Naive B cell (primary cell): ENCODE measurements around the gene WWTR1. TPM values are rescaled to one million over a fixed set of nuclear protein-coding genes. Genes with fewer than 3 reads are reported as not detected.

Source experiments
- ATAC-seq, 2 donors: fragments of 150-1000 bp; cut with Tn5 transposase; 2 replicates each; pipeline ENCODE4 v1.10.0; 2021; ENCODE audit warnings: low read depth in 2 of 2, mild to moderate bottlenecking in 2 of 2, moderate library complexity in 2 of 2
- DNase-seq: peaks from one replicate; pipeline ENCODE4 v3.0.0; 2022
- H3K27ac Mint-ChIP-seq, 6 donors: one replicate each; pipeline ENCODE4 v1.8.0; 2020 to 2022; ENCODE audit warnings: mild to moderate bottlenecking in 6 of 6, mixed read lengths in 6 of 6, moderate library complexity in 5 of 6, inconsistent platforms in 2 of 6
- H3K27me3 Mint-ChIP-seq, 3 donors: one replicate each; pipeline ENCODE4 v1.8.0; 2021 to 2022; ENCODE audit warnings: mixed read lengths in 3 of 3, mild to moderate bottlenecking in 1 of 3
- H3K36me3 Mint-ChIP-seq, 2 donors: one replicate each; pipeline ENCODE4 v1.8.0; 2020 to 2022; ENCODE audit warnings: mixed read lengths in 2 of 2, inconsistent platforms in 1 of 2, mild to moderate bottlenecking in 1 of 2
- H3K4me1 Mint-ChIP-seq, 3 donors: one replicate each; pipeline ENCODE4 v1.8.0; 2020 to 2022; ENCODE audit warnings: mixed read lengths in 3 of 3, inconsistent platforms in 1 of 3, mild to moderate bottlenecking in 1 of 3, moderate library complexity in 1 of 3
- H3K4me3 Mint-ChIP-seq, 8 donors: one replicate each; pipeline ENCODE4 v1.8.0; 2020 to 2022; ENCODE audit warnings: mild to moderate bottlenecking in 8 of 8, mixed read lengths in 8 of 8, moderate library complexity in 8 of 8, inconsistent platforms in 2 of 8
- H3K9me3 Mint-ChIP-seq, 7 donors: one replicate each; pipeline ENCODE4 v1.8.0; 2020 to 2022; ENCODE audit warnings: mixed read lengths in 7 of 7, mild to moderate bottlenecking in 5 of 7, inconsistent platforms in 2 of 7, moderate library complexity in 1 of 7
- polyA plus RNA-seq, 6 donors: library from polyadenylated mRNA; unstranded; fragments of 300-500 nt; fragmentation: Illumina TruSeq; gene quantifications; one replicate each; pipeline ENCODE4 v1.2.3, GENCODE V29; 2021; ENCODE audit warnings: low read depth in 6 of 6

Gene WWTR1
- polyA plus RNA-seq, 6 donors from 2014 or later, result 0.61 TPM; not detected in 5

GRCh38 chr3:149647812-149648211, 10.0 kb downstream of the WWTR1 start:
- no peak overlapping the region for H3K27ac Mint-ChIP-seq
- no peak for DNase-seq
- no peaks in the 10 kb centered on the region for H3K36me3 Mint-ChIP-seq
- H3K4me3 Mint-ChIP-seq, result no peak overlapping the region
- no peaks in the 10 kb centered on the region for H3K9me3 Mint-ChIP-seq
- no peaks in the 10 kb centered on the region for H3K4me1 Mint-ChIP-seq
- ATAC-seq, result no peak
- peaks cover 20 to 26% (median 25%) of the 10 kb centered on the region in 3 donors for H3K27me3 Mint-ChIP-seq

GRCh38 chr3:149647285-149647684, 10.5 kb downstream of the WWTR1 start:
- DNase-seq, result no peak
- peaks cover 20 to 26% (median 25%) of the 10 kb centered on the region in 3 donors for H3K27me3 Mint-ChIP-seq
- H3K9me3 Mint-ChIP-seq, result no peaks in the 10 kb centered on the region
- no peak overlapping the region for H3K4me3 Mint-ChIP-seq
- no peak for ATAC-seq
- H3K27ac Mint-ChIP-seq, result no peak overlapping the region
- H3K4me1 Mint-ChIP-seq, result no peaks in the 10 kb centered on the region
- H3K36me3 Mint-ChIP-seq, result no peaks in the 10 kb centered on the region

GRCh38 chr3:149646181-149646766, 11.6 kb downstream of the WWTR1 start:
- no peaks in the 10 kb centered on the region for H3K4me1 Mint-ChIP-seq
- DNase-seq (no peak), ATAC-seq (no peak)
- peaks cover 16 to 24% (median 22%) of the 10 kb centered on the region in 3 donors for H3K27me3 Mint-ChIP-seq
- H3K36me3 Mint-ChIP-seq, result no peaks in the 10 kb centered on the region
- H3K4me3 Mint-ChIP-seq, result no peak overlapping the region
- H3K9me3 Mint-ChIP-seq, result no peaks in the 10 kb centered on the region
- no peak overlapping the region for H3K27ac Mint-ChIP-seq

GRCh38 chr3:149643963-149644362, 13.9 kb downstream of the WWTR1 start:
- Mint-ChIP-seq H3K27me3 (peaks cover 7 to 13% (median 9%) of the 10 kb centered on the region in 3 donors), H3K4me1 (no peaks in the 10 kb centered on the region), H3K4me3 (no peak overlapping the region), H3K27ac (peak overlapping the region in 1 of 6 donors; percentile 8), H3K36me3 (no peaks in the 10 kb centered on the region), H3K9me3 (no peaks in the 10 kb centered on the region)
- ATAC-seq (no peak), DNase-seq (no peak)

GRCh38 chr3:149643482-149643798, 14.4 kb downstream of the WWTR1 start:
- no peak overlapping the region for H3K4me3 Mint-ChIP-seq
- ATAC-seq (no peak), DNase-seq (no peak)
- H3K9me3 Mint-ChIP-seq, result no peaks in the 10 kb centered on the region
- no peaks in the 10 kb centered on the region for H3K36me3 Mint-ChIP-seq
- H3K27ac Mint-ChIP-seq, result no peak overlapping the region
- H3K27me3 Mint-ChIP-seq, result peaks cover 6 to 13% (median 8%) of the 10 kb centered on the region in 3 donors
- H3K4me1 Mint-ChIP-seq, result no peaks in the 10 kb centered on the region

- peaks cover 4 to 13% (median 6%) of the 10 kb centered on the region in 3 donors for H3K27me3 Mint-ChIP-seq
- H3K4me3 Mint-ChIP-seq, result no peak overlapping the region
- no peaks in the 10 kb centered on the region for H3K9me3 Mint-ChIP-seq
- no peak for DNase-seq
- no peaks in the 10 kb centered on the region for H3K4me1 Mint-ChIP-seq
- no peak overlapping the region for H3K27ac Mint-ChIP-seq
- H3K36me3 Mint-ChIP-seq, result no peaks in the 10 kb centered on the region
- ATAC-seq, result no peak
Measured at GRCh38 chr3:149640976-149641728, 16.7 kb downstream of the WWTR1 start.

- Mint-ChIP-seq H3K4me3 (no peak overlapping the region), H3K27me3 (peaks cover 11 to 20% (median 11%) of the 10 kb centered on the region in 3 donors), H3K9me3 (no peaks in the 10 kb centered on the region), H3K4me1 (no peaks in the 10 kb centered on the region), H3K36me3 (no peaks in the 10 kb centered on the region), H3K27ac (no peak overlapping the region)
- DNase-seq, result no peak
- ATAC-seq, result no peak
Measured at GRCh38 chr3:149639093-149639486, 18.7 kb downstream of the WWTR1 start.

- H3K27ac Mint-ChIP-seq, result peak overlapping the region in 1 of 6 donors; percentile 10
- no peak overlapping the region for H3K4me3 Mint-ChIP-seq
- no peaks in the 10 kb centered on the region for H3K4me1 Mint-ChIP-seq
- peaks cover 17 to 20% (median 17%) of the 10 kb centered on the region in 3 donors for H3K27me3 Mint-ChIP-seq
- no peak for DNase-seq
- no peaks in the 10 kb centered on the region for H3K9me3 Mint-ChIP-seq
- ATAC-seq, result no peak
- no peaks in the 10 kb centered on the region for H3K36me3 Mint-ChIP-seq
Measured at GRCh38 chr3:149638228-149639092, 19.4 kb downstream of the WWTR1 start.

- H3K9me3 Mint-ChIP-seq, result no peaks in the 10 kb centered on the region
- H3K36me3 Mint-ChIP-seq, result no peaks in the 10 kb centered on the region
- H3K27me3 Mint-ChIP-seq, result peaks cover 23 to 28% (median 23%) of the 10 kb centered on the region in 3 donors
- H3K4me3 Mint-ChIP-seq, result no peak overlapping the region
- DNase-seq (no peak), ATAC-seq (no peak)
- no peaks in the 10 kb centered on the region for H3K4me1 Mint-ChIP-seq
- H3K27ac Mint-ChIP-seq, result no peak overlapping the region
Measured at GRCh38 chr3:149635396-149635795, 22.4 kb downstream of the WWTR1 start.

GRCh38 chr3:149634573-149634972, 23.3 kb downstream of the WWTR1 start:
- Mint-ChIP-seq H3K36me3 (no peaks in the 10 kb centered on the region), H3K4me1 (no peaks in the 10 kb centered on the region), H3K9me3 (no peaks in the 10 kb centered on the region), H3K4me3 (no peak overlapping the region), H3K27me3 (peaks cover 23 to 28% (median 25%) of the 10 kb centered on the region in 3 donors), H3K27ac (no peak overlapping the region)
- DNase-seq (no peak), ATAC-seq (no peak)

GRCh38 chr3:149634072-149634471, 23.8 kb downstream of the WWTR1 start:
- ATAC-seq (no peak), DNase-seq (no peak)
- Mint-ChIP-seq H3K4me1 (no peaks in the 10 kb centered on the region), H3K9me3 (no peaks in the 10 kb centered on the region), H3K27me3 (peaks cover 23 to 29% (median 28%) of the 10 kb centered on the region in 3 donors), H3K4me3 (no peak overlapping the region), H3K27ac (no peak overlapping the region), H3K36me3 (no peaks in the 10 kb centered on the region)

- no peaks in the 10 kb centered on the region for H3K36me3 Mint-ChIP-seq
- ATAC-seq (no peak), DNase-seq (no peak)
- H3K27me3 Mint-ChIP-seq, result peaks cover 17 to 31% (median 25%) of the 10 kb centered on the region in 3 donors
- no peak overlapping the region for H3K4me3 Mint-ChIP-seq
- no peaks in the 10 kb centered on the region for H3K4me1 Mint-ChIP-seq
- H3K9me3 Mint-ChIP-seq, result peaks cover 0 to 2% (median 0%) of the 10 kb centered on the region in 7 donors
- no peak overlapping the region for H3K27ac Mint-ChIP-seq
Measured at GRCh38 chr3:149632225-149632624, 25.6 kb downstream of the WWTR1 start.

- Mint-ChIP-seq H3K27me3 (peaks cover 28 to 38% (median 28%) of the 10 kb centered on the region in 3 donors), H3K27ac (no peak overlapping the region), H3K4me3 (no peak overlapping the region), H3K4me1 (no peaks in the 10 kb centered on the region), H3K36me3 (peaks cover 0 to 2% of the 10 kb centered on the region in 2 donors), H3K9me3 (peaks cover 0 to 6% (median 0%) of the 10 kb centered on the region in 7 donors)
- DNase-seq, result no peak
- ATAC-seq, result no peak
Measured at GRCh38 chr3:149630806-149631205, 27.0 kb downstream of the WWTR1 start.
